Fibroblast of skin of left biceps (primary cell): ENCODE data around the gene GPSM3.
A peak's percentile ranks its signal among the peaks of the same experiment; 100 is the strongest.
"Not testable (repeated sequence)": the region's sequence is repeated elsewhere in the genome, so short reads cannot be mapped to it uniquely, and the experiment has no call there.

ENCODE experiments used
- DNase-seq, 2 experiments: peaks; one replicate each; pipeline ENCODE4 v3.0.0-alpha.2; 2013; ENCODE audit warnings: low read depth in 2 of 2

Gene GPSM3

GRCh38 chr6:32203426-32204267 lies 11.2 kb upstream of the GPSM3 start:
- DNase-seq = no peak

GRCh38 chr6:32202186-32202585 lies 9.7 kb upstream of the GPSM3 start:
- no peak for DNase-seq

GRCh38 chr6:32200711-32201475 lies 8.4 kb upstream of the GPSM3 start:
- DNase-seq = no peak

- no peak for DNase-seq
These were observed 6.4 kb upstream of the GPSM3 start for GRCh38 chr6:32198866-32199265.

DNA sequence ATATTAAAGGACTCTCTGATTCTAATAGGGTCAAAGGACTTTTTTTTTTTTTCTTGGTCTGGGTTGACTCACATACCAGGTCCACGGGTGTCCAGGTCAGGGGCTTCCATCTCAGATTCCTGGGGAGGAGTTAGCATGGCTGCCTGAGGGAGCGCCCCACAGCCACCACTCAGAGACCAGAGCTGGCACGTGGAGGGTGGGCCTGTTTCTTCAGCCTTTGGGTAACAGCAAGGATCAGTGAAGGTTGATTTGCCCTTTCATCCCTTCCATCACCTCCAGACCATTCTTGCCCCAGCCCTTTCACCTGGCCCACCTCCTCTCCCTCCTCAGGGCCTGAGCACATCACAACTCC lies 5.9 kb upstream of the GPSM3 start:
- DNase-seq = no peak

GRCh38 chr6:32196682-32197616 lies 4.5 kb upstream of the GPSM3 start:
- DNase-seq = no peak

DNA sequence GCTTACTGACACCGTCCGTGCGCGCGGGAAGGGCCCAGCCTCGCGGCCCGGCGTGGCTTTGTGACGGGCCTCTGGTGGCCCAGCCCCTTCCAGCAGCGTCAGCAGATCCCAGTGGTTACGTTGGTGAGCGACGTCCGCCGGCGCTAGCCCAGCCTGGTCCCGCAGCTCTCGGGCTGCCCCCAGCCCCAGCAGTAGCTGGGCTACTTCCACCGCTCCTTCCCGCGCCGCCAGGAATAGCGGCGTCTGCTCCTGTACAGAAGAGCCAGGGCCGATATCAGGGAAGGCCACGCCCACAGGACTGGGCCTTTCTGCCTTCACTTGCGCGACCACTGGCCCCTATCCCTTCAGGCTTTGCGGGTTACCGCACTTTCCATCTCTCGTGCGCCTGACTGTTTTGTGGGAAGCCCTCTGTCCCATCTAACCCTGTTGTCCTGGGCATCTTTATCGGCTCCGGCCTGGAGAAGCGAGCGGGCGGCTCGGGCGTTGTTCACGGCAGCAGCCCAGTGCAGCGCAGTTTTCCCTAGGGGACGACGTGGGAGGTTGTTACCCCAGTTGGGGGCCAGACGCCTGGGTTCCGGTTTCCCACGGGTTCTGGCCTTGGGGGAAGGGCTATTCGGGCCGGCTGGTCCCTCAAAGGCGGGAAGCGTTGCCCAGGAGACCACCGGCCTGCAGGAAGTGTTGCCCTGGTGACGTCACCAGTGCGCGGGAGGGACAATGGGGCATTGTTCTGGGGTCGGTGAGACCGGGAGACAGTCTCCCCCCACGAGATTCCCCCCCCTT lies 3.6 kb upstream of the GPSM3 start:
- DNase-seq = peak in 1 of 2 experiments; percentile 59

GRCh38 chr6:32195652-32195901 lies 3.1 kb upstream of the GPSM3 start:
- DNase-seq = peak; percentile 99 to 100

GRCh38 chr6:32194825-32195651 lies 2.6 kb upstream of the GPSM3 start:
- no peak for DNase-seq

DNA sequence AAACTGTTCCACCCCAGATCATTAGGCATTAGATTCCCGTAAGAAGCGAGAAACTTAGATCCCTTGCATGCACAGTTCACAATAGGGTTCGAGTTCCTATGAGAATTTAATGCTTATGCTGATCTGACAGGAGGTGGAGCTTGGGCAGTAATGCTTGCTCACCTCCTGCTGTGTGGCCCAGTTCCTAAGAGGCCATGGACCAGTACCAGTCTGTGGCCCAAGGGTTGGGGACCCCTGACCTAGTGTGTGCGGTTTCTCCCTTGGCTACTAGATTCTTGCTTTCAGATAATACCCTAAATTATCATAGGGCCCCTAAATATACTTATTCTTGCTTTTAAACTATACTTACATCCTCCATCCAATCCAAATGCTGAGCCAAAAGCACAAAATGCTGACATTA lies 1.9 kb upstream of the GPSM3 start:
- no peak for DNase-seq

DNA sequence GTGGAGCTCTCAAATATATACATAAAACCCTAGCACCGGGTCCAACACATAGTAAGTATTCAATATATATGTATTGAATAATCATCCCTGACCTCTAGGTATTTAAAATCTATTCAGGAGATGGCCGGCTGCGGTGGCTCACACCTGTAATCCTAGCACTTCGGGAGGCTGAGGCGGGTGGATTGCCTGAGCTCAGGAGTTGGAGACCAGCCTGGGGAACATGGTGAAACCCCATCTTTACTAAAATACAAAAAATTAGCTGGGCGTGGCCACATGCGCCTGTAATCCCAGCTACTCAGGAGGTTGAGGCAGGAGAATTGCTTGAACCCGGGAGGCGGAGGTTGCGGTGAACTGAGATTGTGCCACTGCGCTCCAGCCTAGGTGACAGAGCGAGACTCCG lies 653 bp upstream of the GPSM3 start:
- DNase-seq = not testable (repeated sequence)

GRCh38 chr6:32191696-32192607 lies 491 bp downstream of the GPSM3 start:
- DNase-seq = no peak

GRCh38 chr6:32190911-32191677 lies 1.3 kb downstream of the GPSM3 start:
- no peak for DNase-seq

GRCh38 chr6:32190054-32190851 lies 2.2 kb downstream of the GPSM3 start, which contains the start of gene PBX2:
Gene PBX2, minus strand, starts transcription at chr6:32190202. Its CDS starts 287 bp downstream, at chr6:32189915.
- peak; percentile 78 to 84 for DNase-seq

DNA sequence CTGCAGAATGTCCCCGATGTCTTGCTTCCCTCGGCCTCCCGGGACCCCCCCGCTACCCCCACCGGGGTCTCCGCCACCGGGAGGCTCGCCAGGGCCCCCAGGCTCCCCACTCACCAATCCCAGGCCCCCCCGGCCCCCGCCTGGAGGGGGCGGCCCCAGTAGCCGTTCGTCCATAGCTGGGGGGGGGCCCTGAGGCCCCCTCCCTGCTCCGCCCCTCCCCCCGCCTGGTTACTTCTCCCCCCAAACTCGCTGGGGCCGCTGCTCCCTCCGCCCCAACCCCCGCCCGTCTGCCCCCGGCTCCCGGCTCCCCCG lies 2.7 kb downstream of the GPSM3 start:
- no peak for DNase-seq

GRCh38 chr6:32189069-32189741 lies 3.2 kb downstream of the GPSM3 start:
- no peak for DNase-seq

DNA sequence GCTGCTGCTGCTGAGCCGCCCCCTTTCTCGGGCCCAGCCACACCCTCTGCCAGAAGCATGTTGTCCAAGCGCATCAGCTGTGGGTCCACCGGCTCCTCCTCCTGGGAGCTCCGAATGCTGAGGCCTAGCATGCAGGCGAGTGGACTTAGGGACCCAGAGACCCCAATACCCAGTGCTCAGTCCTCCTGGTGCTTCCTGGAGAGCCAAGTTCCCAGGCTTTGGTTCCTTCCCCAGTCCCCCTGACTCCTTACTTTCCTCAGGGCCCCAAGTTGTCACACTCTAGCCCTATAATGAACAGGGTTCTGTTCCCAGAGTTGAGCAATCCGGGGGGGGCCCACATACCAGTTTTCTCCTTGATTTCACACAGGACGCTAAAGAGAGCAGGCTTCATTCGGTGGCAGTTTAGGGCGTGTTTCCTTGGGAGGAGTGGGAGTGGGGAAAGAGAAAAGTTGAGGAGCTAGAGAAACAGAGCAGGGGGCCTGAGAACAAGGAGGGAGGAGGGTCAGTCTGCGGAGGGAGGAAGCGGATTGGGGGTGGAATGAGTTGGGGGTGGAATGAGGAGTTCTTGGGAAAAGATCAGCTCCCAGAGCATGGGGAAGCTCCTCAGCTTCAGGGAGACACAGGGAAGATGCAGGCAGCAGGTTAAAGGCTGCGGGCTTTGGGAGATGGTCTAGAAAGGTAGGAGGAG lies 3.9 kb downstream of the GPSM3 start:
- DNase-seq = no peak
